ENCODE data around the gene SLC5A9. TPM values are rescaled to one million over a fixed set of nuclear protein-coding genes. Genes with fewer than 3 reads are reported as not detected.

The SLC5A9 gene
- total and polyA plus RNA-seq, 2 of the 13 experiments (the other 11 are each of a cell fraction or from before 2014, with no cell fraction given) = 42.0 to 65.0 TPM

GRCh38 chr1:48250572-48250971, 28.1 kb downstream of the SLC5A9 start:
- no peaks in the 10 kb centered on the region for H3K9me3 ChIP-seq (ENCODE audit: low read length)
- no peaks in the 10 kb centered on the region for H3K79me2 ChIP-seq (ENCODE audit: insufficient read depth, low read length)
- DNase-seq (ENCODE audit: low spot score) (no peak), ATAC-seq (peak; percentile 25; the same call in 1 of the 3 replicates), FAIRE-seq (no peak)
- 74% methylated on average over 3 of the region's 3 CpGs for WGBS (ENCODE audit: low lambda C conversion rate)
- no peaks in the 10 kb centered on the region for H4K20me1 ChIP-seq (ENCODE audit: insufficient read depth, low read length)
- H3K9ac ChIP-seq (ENCODE audit: insufficient read depth, low read depth, low read length) = no peak overlapping the region
- no peaks in the 10 kb centered on the region for H3K4me1 ChIP-seq (ENCODE audit: insufficient read depth, low read length)
- no peaks in the 10 kb centered on the region for H3K27me3 ChIP-seq (ENCODE audit: control insufficient read depth in 1 of 2, insufficient read depth in 2 of 2, low read length in 2 of 2)
- POLR2A ChIA-PET = no interaction called here
- no peak overlapping the region for H2AFZ ChIP-seq (ENCODE audit: low read length)
- intact Hi-C loops (cut with micrococcal nuclease; ENCODE audit: unreplicated experiment) = no loop called here
- in situ Hi-C loops (cut with HindIII; ENCODE audit: extremely low pct_ligation_motif_present, low pct_unique_long_range_greater_than_20kb) = no loop called here
- peak; percentile 50 for TF ChIP-seq ZNF263 (CRISPR knock-in tag; IDR thresholded peaks at IDR 0.05)
- TF ChIP-seq SIN3A (IDR thresholded peaks at IDR 0.05; ENCODE audit: borderline replicate concordance, low read depth, low read length) = no peak
- H3K27ac ChIP-seq (ENCODE audit: extremely low read length, insufficient read depth, low read length) = no peak overlapping the region
- peaks cover 6 to 21% of the 10 kb centered on the region in 2 experiments; a peak in 3 of 5 replicates for H3K36me3 ChIP-seq (replicated peaks in 1 of 2; ENCODE audit: control insufficient read depth in 1 of 2, insufficient read depth in 2 of 2, low read length in 2 of 2)
- no peak overlapping the region for H3K4me2 ChIP-seq (ENCODE audit: low read depth, low read length)
- CTCF ChIA-PET (ENCODE audit: low intra/inter-chr PET ratio, low total read pairs) = no interaction called here
- H3K4me3 ChIP-seq (replicated peaks in 1 of 3; ENCODE audit: insufficient read depth in 1 of 3, low read depth in 2 of 3, low read length in 3 of 3) = no peak overlapping the region
- BruUV-seq (replicated peaks) = no TSS peak

GRCh38 chr1:48251323-48251722, 28.8 kb downstream of the SLC5A9 start:
- no peak overlapping the region for H3K9ac ChIP-seq (ENCODE audit: insufficient read depth, low read depth, low read length)
- BruUV-seq (replicated peaks) = no TSS peak
- ChIA-PET POLR2A (no interaction called here), CTCF (ENCODE audit: low intra/inter-chr PET ratio, low total read pairs) (no interaction called here)
- H3K27me3 ChIP-seq (ENCODE audit: control insufficient read depth in 1 of 2, insufficient read depth in 2 of 2, low read length in 2 of 2) = no peaks in the 10 kb centered on the region
- DNase-seq (ENCODE audit: low spot score) = no peak
- peak; percentile 19; the same call in 1 of the 3 replicates for ATAC-seq
- in situ Hi-C loops (cut with HindIII; ENCODE audit: extremely low pct_ligation_motif_present, low pct_unique_long_range_greater_than_20kb) (no loop called here), intact Hi-C loops (cut with micrococcal nuclease; ENCODE audit: unreplicated experiment) (no loop called here)
- 100% methylated on average over 2 of the region's 2 CpGs for WGBS (ENCODE audit: low lambda C conversion rate)
- H2AFZ ChIP-seq (ENCODE audit: low read length) = no peak overlapping the region
- no peak overlapping the region for H3K4me3 ChIP-seq (replicated peaks in 1 of 3; ENCODE audit: insufficient read depth in 1 of 3, low read depth in 2 of 3, low read length in 3 of 3)
- H3K36me3 ChIP-seq (replicated peaks in 1 of 2; ENCODE audit: control insufficient read depth in 1 of 2, insufficient read depth in 2 of 2, low read length in 2 of 2) = peaks cover 6 to 21% of the 10 kb centered on the region in 2 experiments; a peak in 3 of 5 replicates
- no peaks in the 10 kb centered on the region for H4K20me1 ChIP-seq (ENCODE audit: insufficient read depth, low read length)
- H3K79me2 ChIP-seq (ENCODE audit: insufficient read depth, low read length) = no peaks in the 10 kb centered on the region
- no peaks in the 10 kb centered on the region for H3K9me3 ChIP-seq (ENCODE audit: low read length)
- H3K4me1 ChIP-seq (ENCODE audit: insufficient read depth, low read length) = no peaks in the 10 kb centered on the region
- no peak overlapping the region for H3K4me2 ChIP-seq (ENCODE audit: low read depth, low read length)
- H3K27ac ChIP-seq (ENCODE audit: extremely low read length, insufficient read depth, low read length) = no peak overlapping the region
- no peak for FAIRE-seq
- TF ChIP-seq ZBTB10 (CRISPR knock-in tag; IDR thresholded peaks at IDR 0.05; ENCODE audit: borderline replicate concordance) (no peak), NFE2L1 (CRISPR knock-in tag; IDR thresholded peaks at IDR 0.05; ENCODE audit: borderline replicate concordance) (no peak), ZNF557 (CRISPR knock-in tag; IDR thresholded peaks at IDR 0.05) (no peak), RCOR2 (CRISPR knock-in tag; IDR thresholded peaks at IDR 0.05) (no peak), ZNF644 (CRISPR knock-in tag; IDR thresholded peaks at IDR 0.05; ENCODE audit: low read depth) (no peak), ZSCAN29 (CRISPR knock-in tag; conservative IDR thresholded peaks at IDR 0.05) (no peak), SMC3 (IDR thresholded peaks at IDR 0.05; ENCODE audit: low read length) (no peak), FOXK1 (CRISPR knock-in tag; IDR thresholded peaks at IDR 0.05; ENCODE audit: borderline replicate concordance, low read depth) (no peak), NR2F1 (CRISPR knock-in tag; IDR thresholded peaks at IDR 0.05) (no peak), ETV6 (CRISPR knock-in tag; conservative IDR thresholded peaks at IDR 0.05) (no peak), BCLAF1 (IDR thresholded peaks at IDR 0.05) (no peak), RXRB (CRISPR knock-in tag; IDR thresholded peaks at IDR 0.05; ENCODE audit: borderline replicate concordance) (no peak)
